Loucy (cell line): ENCODE data around the gene WNT11.

ENCODE experiments used
- CTCF ChIP-seq: fragments of 200-600 bp; sonication (generic); conservative IDR thresholded peaks from 2 replicates; pipeline ENCODE4 v1.5.1; 2014; ENCODE audit warnings: mild to moderate bottlenecking, antibody characterized with exemption, low read length
- EZH2phosphoT487 ChIP-seq: fragments of 200-600 bp; IDR thresholded peaks from 2 replicates; pipeline ENCODE4 v1.6.1; 2018; ENCODE audit warnings: antibody characterized with exemption, mild to moderate bottlenecking, moderate library complexity, borderline replicate concordance

- TF ChIP-seq CTCF, result no peak
- TF ChIP-seq EZH2phosphoT487, result no peak
These were observed 838 bp downstream of the WNT11 start for GRCh38 chr11:76205252-76206076.
